Measurements from ENCODE around the gene IL11.

GRCh38 chr19:55370305-55370988 lies at the start of gene IL11:
- TF ChIP-seq ZNF671 (CRISPR knock-in tag; IDR thresholded peaks at IDR 0.05) = no peak
- no peak for TF ChIP-seq CTCF (IDR thresholded peaks at IDR 0.05)
- no peak for TF ChIP-seq SMAD4 (CRISPR knock-in tag; IDR thresholded peaks at IDR 0.05)
- TF ChIP-seq USF2 (CRISPR knock-in tag; IDR thresholded peaks at IDR 0.05) = no peak
- TF ChIP-seq ETV6 (CRISPR knock-in tag; IDR thresholded peaks at IDR 0.05) = 0 out of 2 replicates have a peak, but pooled peaks have one; percentile 38
- no peak for TF ChIP-seq ZNF121 (CRISPR knock-in tag; IDR thresholded peaks at IDR 0.05)
- TF ChIP-seq ZBTB43 (CRISPR knock-in tag; IDR thresholded peaks at IDR 0.05) = no peak
- TF ChIP-seq ATF1 (CRISPR knock-in tag; IDR thresholded peaks at IDR 0.05) = no peak
- no peak for TF ChIP-seq RELA (CRISPR knock-in tag; IDR thresholded peaks at IDR 0.05; ENCODE audit: borderline replicate concordance)
- TF ChIP-seq CREM (CRISPR knock-in tag; IDR thresholded peaks at IDR 0.05) = no peak
- no peak for TF ChIP-seq NFYB (CRISPR knock-in tag; conservative IDR thresholded peaks at IDR 0.05; ENCODE audit: low read depth)
- TF ChIP-seq KAT7 (CRISPR knock-in tag; IDR thresholded peaks at IDR 0.05; ENCODE audit: borderline replicate concordance) = no peak
- TF ChIP-seq GABPB1 (CRISPR knock-in tag; IDR thresholded peaks at IDR 0.05) = no peak

Data from WTC11 (cell line).